NCI-H446 (cell line): ENCODE measurements around the gene CCDC102A.

Experiments used
- DNase-seq, 2 experiments: peaks; one replicate each; lab custom pipeline; 2025; lab: John Stamatoyannopoulos, UW

CCDC102A gene

GRCh38 chr16:57518520-57518919 lies 17.9 kb downstream of the CCDC102A start:
- DNase-seq, result no peak

- no peak for DNase-seq
These were observed 18.7 kb downstream of the CCDC102A start for GRCh38 chr16:57517397-57518367.

GRCh38 chr16:57516773-57517172 lies 19.6 kb downstream of the CCDC102A start:
- DNase-seq, result no peak

GRCh38 chr16:57516176-57516725 lies 20.1 kb downstream of the CCDC102A start:
- no peak for DNase-seq

GRCh38 chr16:57514791-57515600 lies 21.4 kb downstream of the CCDC102A start:
- DNase-seq, result no peak

GRCh38 chr16:57514371-57514770 lies 22.0 kb downstream of the CCDC102A start:
- DNase-seq, result no peak

GRCh38 chr16:57513371-57514102 lies 22.8 kb downstream of the CCDC102A start:
- DNase-seq, result no peak

- no peak for DNase-seq
These were observed 23.9 kb downstream of the CCDC102A start for GRCh38 chr16:57512296-57513001.

- DNase-seq, result no peak
These were observed 26.1 kb downstream of the CCDC102A start for GRCh38 chr16:57510016-57510871.

- DNase-seq, result no peak
These were observed 27.0 kb downstream of the CCDC102A start for GRCh38 chr16:57509231-57509923.

- no peak for DNase-seq
These were observed 28.3 kb downstream of the CCDC102A start for GRCh38 chr16:57508035-57508425.

- DNase-seq, result peak in 1 of 2 experiments; percentile 6
These were observed 29.0 kb downstream of the CCDC102A start for GRCh38 chr16:57507136-57508034.

GRCh38 chr16:57505169-57505568 lies 31.2 kb downstream of the CCDC102A start:
- DNase-seq, result no peak

GRCh38 chr16:57504491-57504890 lies 31.9 kb downstream of the CCDC102A start:
- no peak for DNase-seq

- no peak for DNase-seq
These were observed 32.4 kb downstream of the CCDC102A start for GRCh38 chr16:57504001-57504400.

GRCh38 chr16:57503366-57503765 lies 33.0 kb downstream of the CCDC102A start:
- DNase-seq, result no peak

GRCh38 chr16:57502048-57502775 lies 34.2 kb downstream of the CCDC102A start:
- DNase-seq, result no peak

- DNase-seq, result no peak
These were observed 34.9 kb downstream of the CCDC102A start for GRCh38 chr16:57501492-57501891.
